Measurements from ENCODE around the gene POU2F1.
"Not testable (repeated sequence)": the region's sequence is repeated elsewhere in the genome, so short reads cannot be mapped to it uniquely, and the experiment has no call there.

Gene POU2F1

GRCh38 chr1:167305059-167305705, 84.5 kb downstream of the POU2F1 start:
- in situ Hi-C loops (cut with MboI; ENCODE audit: low sequenced_read_pairs) = no loop called here

- in situ Hi-C loops (cut with MboI; ENCODE audit: low sequenced_read_pairs) = no loop called here
Measured at GRCh38 chr1:167305706-167306277, 85.1 kb downstream of the POU2F1 start.

DNA sequence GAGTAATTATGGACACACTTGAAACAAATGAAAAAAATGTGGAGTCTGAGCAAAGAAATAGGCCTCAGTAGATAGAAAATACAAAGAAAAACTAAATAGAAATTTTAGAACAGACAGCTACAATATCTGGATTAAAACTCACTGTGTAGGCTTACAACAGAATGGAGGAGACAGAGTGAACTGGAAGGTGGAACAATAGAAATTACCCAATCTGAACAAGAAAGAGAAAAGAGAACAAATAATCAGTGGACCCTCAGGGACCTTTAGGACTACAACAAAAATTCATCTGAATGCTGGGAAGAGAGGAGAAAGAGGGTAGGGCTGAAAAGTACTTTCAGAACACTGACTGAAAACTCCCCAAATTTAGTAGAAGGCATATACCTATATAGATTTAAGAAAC, 90.0 kb downstream of the POU2F1 start:
- in situ Hi-C loops (cut with MboI; ENCODE audit: low sequenced_read_pairs) = no loop called here

DNA sequence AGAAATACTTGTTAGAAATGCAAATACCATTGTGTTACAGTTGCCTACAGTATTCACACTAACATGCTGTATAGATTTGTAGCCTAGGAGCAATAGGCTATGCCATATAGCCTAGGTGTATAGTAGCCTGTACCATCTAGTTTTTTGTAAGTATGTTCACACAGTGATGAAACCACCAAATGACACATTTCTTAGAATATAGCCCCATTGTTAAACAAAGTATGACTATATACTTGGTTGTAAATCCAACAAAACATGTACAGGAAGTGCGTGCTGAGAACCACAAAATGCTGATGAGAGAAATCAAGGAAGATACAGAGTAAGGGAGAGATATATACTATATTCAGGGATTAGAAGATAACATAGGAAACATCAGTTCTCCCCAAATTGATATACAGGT, 92.2 kb downstream of the POU2F1 start:
- in situ Hi-C loops (cut with MboI; ENCODE audit: low sequenced_read_pairs) = no loop called here

GRCh38 chr1:167314671-167315070, 94.0 kb downstream of the POU2F1 start:
- in situ Hi-C loops (cut with MboI; ENCODE audit: low sequenced_read_pairs) = no loop called here

GRCh38 chr1:167317463-167317862, 96.8 kb downstream of the POU2F1 start:
- in situ Hi-C loops (cut with MboI; ENCODE audit: low sequenced_read_pairs) = no loop called here

DNA sequence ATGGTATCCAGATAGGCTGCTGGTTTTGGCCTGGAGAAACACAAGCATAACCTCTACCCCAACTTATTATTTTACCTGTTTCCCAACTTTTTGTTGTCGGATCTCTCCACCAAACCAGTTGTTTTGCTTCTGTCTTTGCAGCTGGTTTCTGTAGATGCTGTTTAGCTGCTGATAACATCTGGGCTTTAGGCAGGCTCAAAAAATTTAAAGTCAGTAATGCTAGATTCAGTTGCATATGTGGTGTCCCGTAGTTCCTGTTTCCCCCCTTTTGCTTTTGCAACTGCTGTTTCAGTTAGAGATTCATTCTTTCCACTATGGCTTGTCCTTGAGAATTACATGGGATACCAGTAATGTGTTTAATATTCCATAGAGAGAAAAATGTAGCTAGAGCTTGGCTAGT, 98.5 kb downstream of the POU2F1 start:
- in situ Hi-C loops (cut with MboI; ENCODE audit: low sequenced_read_pairs) = not testable (repeated sequence)

DNA sequence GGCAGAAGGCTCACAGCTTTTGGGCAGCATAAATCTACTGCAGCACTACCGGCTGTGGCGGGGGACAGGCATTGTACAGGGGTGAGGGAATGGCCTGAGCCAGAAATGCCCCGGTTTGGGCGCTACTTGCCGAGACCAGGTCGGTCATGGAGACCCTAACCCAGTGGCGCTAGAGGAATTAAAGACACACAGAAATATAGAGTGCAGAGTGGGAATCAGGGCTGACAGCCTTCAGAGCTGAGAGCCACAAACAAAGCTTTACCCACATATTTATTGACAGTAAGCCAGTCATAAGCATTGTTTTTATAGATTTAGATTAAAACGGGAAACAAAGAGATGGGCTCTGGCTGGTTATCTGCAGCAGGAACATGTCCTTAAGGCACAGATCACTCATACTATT, 101.8 kb downstream of the POU2F1 start:
- in situ Hi-C loops (cut with MboI; ENCODE audit: low sequenced_read_pairs) = no loop called here

- in situ Hi-C loops (cut with MboI; ENCODE audit: low sequenced_read_pairs) = no loop called here
Measured at GRCh38 chr1:167325151-167325550, 104.5 kb downstream of the POU2F1 start.

- in situ Hi-C loops (cut with MboI; ENCODE audit: low sequenced_read_pairs) = no loop called here
Measured at GRCh38 chr1:167328306-167328815, 107.7 kb downstream of the POU2F1 start.

DNA sequence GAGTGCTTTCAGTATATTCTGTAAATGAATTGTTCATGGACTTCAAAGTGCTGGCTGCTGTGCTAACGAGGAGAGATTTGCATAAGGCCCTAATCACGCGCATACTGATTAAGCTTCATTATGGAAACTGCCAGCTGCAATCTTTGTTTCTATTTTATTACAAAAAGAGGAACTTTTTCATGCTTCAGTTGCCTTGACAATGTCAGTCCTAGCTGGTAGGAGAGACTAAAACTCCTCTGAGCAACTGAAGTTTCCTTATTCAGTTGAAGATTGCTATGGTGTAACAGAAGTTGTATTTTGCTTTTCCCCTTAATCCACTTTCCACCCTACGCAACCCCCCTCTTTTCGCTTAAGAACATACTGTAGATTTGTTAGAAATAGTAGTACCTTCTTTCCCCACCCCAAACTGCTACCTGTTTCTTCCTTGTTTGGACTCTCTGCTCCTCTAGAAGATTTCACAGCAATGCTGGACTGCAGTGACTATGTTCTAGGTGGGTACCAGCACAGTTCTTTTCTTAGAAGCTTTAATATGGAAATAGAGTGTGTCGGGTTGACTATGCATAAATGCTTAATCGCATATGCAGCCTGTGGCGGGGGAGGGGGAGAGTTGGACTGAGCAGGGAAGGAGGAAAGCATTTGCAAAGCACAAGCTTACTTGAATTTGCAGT, 108.3 kb downstream of the POU2F1 start:
- in situ Hi-C loops (cut with MboI; ENCODE audit: low sequenced_read_pairs) = no loop called here

GRCh38 chr1:167330601-167331293, 110.1 kb downstream of the POU2F1 start:
- in situ Hi-C loops (cut with MboI; ENCODE audit: low sequenced_read_pairs) = no loop called here

GRCh38 chr1:167331650-167332049, 111.0 kb downstream of the POU2F1 start:
- in situ Hi-C loops (cut with MboI; ENCODE audit: low sequenced_read_pairs) = no loop called here

DNA sequence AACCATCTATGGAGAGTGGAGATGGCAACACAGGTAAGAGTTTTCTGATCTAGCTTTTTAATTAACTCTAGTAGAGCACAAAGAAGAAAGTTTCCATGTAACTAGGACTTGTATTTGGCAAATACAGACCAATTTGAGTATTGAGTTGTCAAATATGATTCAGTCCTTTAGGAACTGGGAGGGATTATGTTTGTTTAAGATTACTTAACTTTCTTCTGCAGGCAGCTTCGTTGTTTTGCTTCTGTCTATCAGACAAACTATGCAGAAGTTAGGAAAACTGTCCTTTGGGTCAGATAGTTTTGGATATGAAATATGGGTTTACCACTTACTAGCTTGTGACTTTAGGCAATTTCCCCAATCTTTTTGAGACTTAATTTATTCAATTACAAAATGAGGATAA, 111.8 kb downstream of the POU2F1 start:
- in situ Hi-C loops (cut with MboI; ENCODE audit: low sequenced_read_pairs) = no loop called here

GRCh38 chr1:167333124-167333523, 112.4 kb downstream of the POU2F1 start:
- in situ Hi-C loops (cut with MboI; ENCODE audit: low sequenced_read_pairs) = no loop called here

- in situ Hi-C loops (cut with MboI; ENCODE audit: low sequenced_read_pairs) = no loop called here
Measured at GRCh38 chr1:167333703-167334102, 113.0 kb downstream of the POU2F1 start.

- in situ Hi-C loops (cut with MboI; ENCODE audit: low sequenced_read_pairs) = no loop called here
Measured at GRCh38 chr1:167339405-167339804, 118.7 kb downstream of the POU2F1 start.

GRCh38 chr1:167342846-167343245, 122.2 kb downstream of the POU2F1 start:
- in situ Hi-C loops (cut with MboI; ENCODE audit: low sequenced_read_pairs) = no loop called here

GRCh38 chr1:167344112-167344511, 123.4 kb downstream of the POU2F1 start:
- in situ Hi-C loops (cut with MboI; ENCODE audit: low sequenced_read_pairs) = no loop called here

DNA sequence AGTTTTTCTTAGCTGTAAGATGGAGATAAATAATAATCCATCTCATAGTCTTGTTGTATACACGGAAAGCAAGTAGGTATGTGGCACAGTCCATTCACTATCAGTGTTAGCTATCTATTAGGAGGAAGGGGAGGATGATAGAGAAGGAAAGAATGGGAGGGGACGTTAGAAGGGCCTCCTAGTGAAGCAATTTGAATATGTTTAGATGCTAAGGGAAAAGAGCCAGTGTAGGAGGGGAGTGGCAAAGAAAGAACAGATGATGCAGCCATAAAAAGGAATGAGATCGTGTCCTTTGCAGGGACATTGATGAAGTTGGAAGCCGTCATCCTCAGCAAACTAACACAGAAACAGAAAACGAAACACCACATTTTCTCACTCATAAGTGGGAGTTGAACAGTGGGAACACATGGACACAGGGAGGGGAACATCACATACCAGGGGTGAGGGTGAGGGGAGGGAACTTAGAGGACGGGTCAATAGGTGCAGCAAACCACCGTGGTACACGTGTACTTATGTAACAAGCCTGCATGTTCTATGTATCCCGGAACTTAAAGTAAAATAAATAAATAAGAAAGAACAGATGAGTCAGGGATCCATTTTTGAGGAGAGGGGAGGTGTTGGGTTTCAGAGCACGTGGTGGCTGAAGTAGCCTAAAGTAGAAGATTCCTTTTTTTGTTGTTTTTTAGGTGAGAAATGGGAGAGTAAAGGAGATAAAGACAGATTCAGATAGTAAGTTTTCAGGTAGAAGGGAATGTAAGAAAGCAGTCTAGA, 124.1 kb downstream of the POU2F1 start:
- in situ Hi-C loops (cut with MboI; ENCODE audit: low sequenced_read_pairs) = no loop called here

DNA sequence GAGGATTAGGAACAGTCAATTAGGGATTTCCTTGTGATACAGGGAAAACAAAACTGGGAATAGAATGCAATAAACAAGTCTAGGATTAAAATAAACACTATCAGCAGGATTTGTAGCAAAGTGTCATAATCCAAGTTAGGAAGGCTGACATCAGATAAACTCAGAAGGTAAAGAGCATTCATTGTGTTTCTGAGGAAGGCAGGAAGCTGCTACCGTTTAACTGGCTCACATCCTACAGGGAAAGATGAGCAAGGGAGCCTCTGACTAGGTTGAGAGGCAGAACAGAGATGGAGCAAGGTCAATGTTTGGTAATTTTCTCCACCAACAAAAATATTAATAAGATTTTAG, 124.7 kb downstream of the POU2F1 start:
- in situ Hi-C loops (cut with MboI; ENCODE audit: low sequenced_read_pairs) = no loop called here

Measured in HL-60/S4 treated with phorbol 12-myristate 13-acetate at 8.2 ng/mL for 4 days and 3 days (cell line).